H9 (cell line): Measurements from ENCODE around the gene ZFPL1. TPM values are rescaled to one million over a fixed set of nuclear protein-coding genes. Genes with fewer than 3 reads are reported as not detected.

Source experiments
- DNase-seq: peaks from one replicate; pipeline ENCODE4 v3.0.0-alpha.2; 2017
- H2AFZ ChIP-seq: one replicate; pipeline ENCODE4 v1.6.1; 2013; ENCODE audit warnings: mild to moderate bottlenecking, low read length, control low read depth, moderate library complexity
- H2AK5ac ChIP-seq: 2 replicates; pipeline ENCODE4 v1.6.1; 2013; ENCODE audit warnings: low read length, control low read depth, mixed read lengths; ENCODE audit not compliant: insufficient read length
- H2BK120ac ChIP-seq: one replicate; pipeline ENCODE4 v1.6.1; 2013; ENCODE audit warnings: low read depth, mild to moderate bottlenecking, low read length, control low read depth, inconsistent platforms; ENCODE audit not compliant: poor library complexity, severe bottlenecking
- H2BK12ac ChIP-seq: 2 replicates; pipeline ENCODE4 v1.6.1; 2013; ENCODE audit warnings: low read length, control low read depth, mixed read lengths, low read depth; ENCODE audit not compliant: insufficient read length
- H2BK15ac ChIP-seq: 2 replicates; pipeline ENCODE4 v1.6.1; 2013; ENCODE audit warnings: low read depth, low read length, control low read depth
- H2BK20ac ChIP-seq: one replicate; pipeline ENCODE4 v1.6.1; 2013; ENCODE audit warnings: low read depth, mild to moderate bottlenecking, low read length, control low read depth, inconsistent platforms; ENCODE audit not compliant: poor library complexity, severe bottlenecking
- H2BK5ac ChIP-seq: 2 replicates; pipeline ENCODE4 v1.6.1; 2013; ENCODE audit warnings: low read length, control low read depth, mixed read lengths; ENCODE audit not compliant: insufficient read length
- H3K14ac ChIP-seq: 2 replicates; pipeline ENCODE4 v1.6.1; 2013; ENCODE audit warnings: low read length, control low read depth; ENCODE audit not compliant: insufficient read depth
- H3K18ac ChIP-seq: 2 replicates; pipeline ENCODE4 v1.6.1; 2013; ENCODE audit warnings: low read depth, mild to moderate bottlenecking, mixed read lengths, low read length, control low read depth; ENCODE audit not compliant: insufficient read length
- H3K23ac ChIP-seq: 2 replicates; pipeline ENCODE4 v1.6.1; 2013; ENCODE audit warnings: low read length, control low read depth, mixed read lengths, low read depth; ENCODE audit not compliant: insufficient read length
- H3K23me2 ChIP-seq: 2 replicates; pipeline ENCODE4 v1.6.1; 2013; ENCODE audit warnings: low read depth, mild to moderate bottlenecking, mixed read lengths, low read length, control low read depth; ENCODE audit not compliant: insufficient read length, poor library complexity, severe bottlenecking
- H3K27ac ChIP-seq: 2 replicates; pipeline ENCODE4 v1.5.1; 2013; ENCODE audit warnings: low read length, control low read depth, mixed read lengths, low read depth; ENCODE audit not compliant: insufficient read length
- H3K27me3 ChIP-seq: 2 replicates; pipeline ENCODE4 v1.6.1; 2013; ENCODE audit warnings: low read length, control low read depth, inconsistent platforms; ENCODE audit not compliant: insufficient read depth
- H3K4ac ChIP-seq: 2 replicates; pipeline ENCODE4 v1.6.1; 2013; ENCODE audit warnings: low read depth, mild to moderate bottlenecking, control low read depth, inconsistent platforms, low read length, moderate library complexity
- H3K4me1 ChIP-seq: 2 replicates; pipeline ENCODE4 v1.6.1; 2013; ENCODE audit warnings: low read length, control low read depth, inconsistent platforms; ENCODE audit not compliant: insufficient read depth
- H3K4me2 ChIP-seq: 2 replicates; pipeline ENCODE4 v1.6.1; 2013; ENCODE audit warnings: low read length, control low read depth, mixed read lengths; ENCODE audit not compliant: insufficient read length, insufficient read depth
- H3K56ac ChIP-seq: 2 replicates; pipeline ENCODE4 v1.6.1; 2013; ENCODE audit warnings: low read depth, mild to moderate bottlenecking, mixed read lengths, low read length, control low read depth; ENCODE audit not compliant: insufficient read length
- H3K79me1 ChIP-seq: 2 replicates; pipeline ENCODE4 v1.6.1; 2013; ENCODE audit warnings: low read depth, mild to moderate bottlenecking, moderate library complexity, low read length, control low read depth, inconsistent platforms; ENCODE audit not compliant: insufficient read depth, poor library complexity, severe bottlenecking
- H3K79me2 ChIP-seq: 2 replicates; pipeline ENCODE4 v1.6.1; 2013; ENCODE audit warnings: low read length, control low read depth, inconsistent platforms; ENCODE audit not compliant: insufficient read depth
- H3K9ac ChIP-seq: 2 replicates; pipeline ENCODE4 v1.6.1; 2013; ENCODE audit warnings: low read length, control low read depth, mixed read lengths; ENCODE audit not compliant: insufficient read length; ENCODE audit errors: extremely low read depth
- H3K9me3 ChIP-seq: one replicate; pipeline ENCODE4 v1.6.1; 2013; ENCODE audit warnings: low read depth, low read length, inconsistent platforms; ENCODE audit not compliant: control insufficient read depth
- H3T11ph ChIP-seq: one replicate; pipeline ENCODE4 v1.6.1; 2013; ENCODE audit warnings: mild to moderate bottlenecking, low read length, control low read depth, inconsistent platforms
- H4K20me1 ChIP-seq: one replicate; pipeline ENCODE4 v1.6.1; 2013; ENCODE audit not compliant: control insufficient read depth, insufficient read length, insufficient read depth
- H4K5ac ChIP-seq: 2 replicates; pipeline ENCODE4 v1.6.1; 2013; ENCODE audit warnings: low read depth, mild to moderate bottlenecking, mixed read lengths, low read length, control low read depth; ENCODE audit not compliant: insufficient read length
- H4K8ac ChIP-seq: replicated peaks from 2 replicates; pipeline ENCODE4 v1.6.1; 2013; ENCODE audit warnings: low read length, control low read depth, mixed read lengths, low read depth; ENCODE audit not compliant: insufficient read length
- H4K91ac ChIP-seq: 2 replicates; pipeline ENCODE4 v1.6.1; 2013; ENCODE audit warnings: low read depth, mild to moderate bottlenecking, moderate library complexity, mixed read lengths, low read length, control low read depth; ENCODE audit not compliant: insufficient read length
- H3K27ac Mint-ChIP-seq, 3 experiments: 2 replicates in 2 of 3; 3 replicates in 1 of 3; pipeline ENCODE4 v1.8.0; 2020 to 2021; ENCODE audit warnings: mixed read lengths in 3 of 3, mild to moderate bottlenecking in 1 of 3, moderate library complexity in 1 of 3
- H3K27me3 Mint-ChIP-seq: 2 replicates; pipeline ENCODE4 v1.8.0; 2021; ENCODE audit warnings: low read depth, mild to moderate bottlenecking, moderate library complexity, mixed read lengths
- H3K36me3 Mint-ChIP-seq, 3 experiments: 2 replicates in 2 of 3; 3 replicates in 1 of 3; pipeline ENCODE4 v1.8.0; 2020 to 2021; ENCODE audit warnings: low read depth in 3 of 3, mixed read lengths in 3 of 3; ENCODE audit not compliant: insufficient read depth in 1 of 3
- H3K4me1 Mint-ChIP-seq, 2 experiments: 2 replicates each; pipeline ENCODE4 v1.8.0; 2020; ENCODE audit warnings: mixed read lengths in 2 of 2
- H3K4me3 Mint-ChIP-seq, 2 experiments: 2 replicates in 1 of 2; 3 replicates in 1 of 2; pipeline ENCODE4 v1.8.0; 2020 to 2021; ENCODE audit warnings: mild to moderate bottlenecking in 2 of 2, mixed read lengths in 2 of 2, moderate library complexity in 1 of 2
- H3K9me3 Mint-ChIP-seq, 2 experiments: 2 replicates in 1 of 2; 3 replicates in 1 of 2; pipeline ENCODE4 v1.8.0; 2020; ENCODE audit warnings: mild to moderate bottlenecking in 2 of 2, mixed read lengths in 2 of 2, moderate library complexity in 1 of 2
- WGBS: extraction: QIAGEN DNeasy Blood & Tissue Kit; methylation state at CpG from one replicate; pipeline ENCODE4 v1.1.7; 2013; ENCODE audit warnings: missing lambda C conversion rate, low lambda C conversion rate, mixed read lengths; ENCODE audit not compliant: insufficient read length; ENCODE audit errors: extremely low coverage; 5-methylcytosine and 5-hydroxymethylcytosine counted together
- total RNA-seq: library from RNA; stranded (reverse); gene quantifications from 2 replicates; pipeline ENCODE4 v1.2.1, GENCODE V29; 2021
- TF ChIP-seq, protein P1 (sequence below): fragments of 200-600 bp; sonication (generic); conservative IDR thresholded peaks from 3 replicates; pipeline ENCODE4 v1.8.0; 2021; ENCODE audit warnings: antibody characterized with exemption, mild to moderate bottlenecking

The ZFPL1 gene
- total RNA-seq, 1 experiment from 2014 or later, result 24.2 TPM

DNA sequence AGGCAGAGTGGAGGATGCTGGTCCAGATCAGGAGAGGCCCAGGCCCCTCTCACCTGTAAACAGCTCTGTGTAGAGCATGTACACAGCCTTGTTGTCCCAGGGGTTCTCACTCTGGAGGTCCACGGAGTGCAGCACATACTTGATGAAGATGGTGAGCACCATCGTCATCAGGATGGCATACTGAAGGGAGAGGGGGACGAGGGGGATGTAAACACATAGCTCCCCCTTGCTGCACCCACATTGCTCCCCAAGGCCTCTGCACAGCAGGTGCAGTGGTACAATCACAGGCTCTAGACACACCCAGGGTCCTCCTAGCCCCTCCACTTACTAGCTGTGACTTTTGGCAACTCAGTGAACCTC is 47.4 kb downstream of the ZFPL1 start:
- Histone ChIP-seq H2BK120ac (no peak overlapping the region), H2BK12ac (no peak overlapping the region), H4K20me1 (no peaks in the 10 kb centered on the region), H3K4ac (no peak overlapping the region), H3K9ac (no peak overlapping the region), H2AK5ac (no peak overlapping the region), H4K8ac (no peak overlapping the region), H2AFZ (no peak overlapping the region), H3T11ph (no peak overlapping the region), H3K27ac (no peak overlapping the region), H4K91ac (no peak overlapping the region), H4K5ac (no peak overlapping the region), H3K79me2 (no peaks in the 10 kb centered on the region), H3K23ac (no peak overlapping the region), H3K27me3 (no peaks in the 10 kb centered on the region), H3K18ac (no peak overlapping the region), H3K4me2 (no peak overlapping the region), H2BK5ac (no peak overlapping the region), H3K4me1 (no peaks in the 10 kb centered on the region), H3K56ac (no peak overlapping the region), H2BK20ac (no peak overlapping the region), H2BK15ac (no peak overlapping the region), H3K14ac (no peak overlapping the region), H3K23me2 (peaks cover 14% of the 10 kb centered on the region), H3K79me1 (no peaks in the 10 kb centered on the region), H3K9me3 (no peaks in the 10 kb centered on the region)
- Mint-ChIP-seq H3K27ac (no peak overlapping the region; a peak in 2 of 7 replicates), H3K4me1 (peaks cover 17 to 22% of the 10 kb centered on the region in 2 experiments), H3K9me3 (no peaks in the 10 kb centered on the region; a peak in 1 of 5 replicates), H3K36me3 (peaks cover 8 to 46% (median 42%) of the 10 kb centered on the region in 3 experiments; a peak in 6 of 7 replicates), H3K4me3 (no peak overlapping the region), H3K27me3 (no peaks in the 10 kb centered on the region)
- no CpG with 5 or more reads among the region's 3 CpGs for WGBS
- TF ChIP-seq, protein P1, sequence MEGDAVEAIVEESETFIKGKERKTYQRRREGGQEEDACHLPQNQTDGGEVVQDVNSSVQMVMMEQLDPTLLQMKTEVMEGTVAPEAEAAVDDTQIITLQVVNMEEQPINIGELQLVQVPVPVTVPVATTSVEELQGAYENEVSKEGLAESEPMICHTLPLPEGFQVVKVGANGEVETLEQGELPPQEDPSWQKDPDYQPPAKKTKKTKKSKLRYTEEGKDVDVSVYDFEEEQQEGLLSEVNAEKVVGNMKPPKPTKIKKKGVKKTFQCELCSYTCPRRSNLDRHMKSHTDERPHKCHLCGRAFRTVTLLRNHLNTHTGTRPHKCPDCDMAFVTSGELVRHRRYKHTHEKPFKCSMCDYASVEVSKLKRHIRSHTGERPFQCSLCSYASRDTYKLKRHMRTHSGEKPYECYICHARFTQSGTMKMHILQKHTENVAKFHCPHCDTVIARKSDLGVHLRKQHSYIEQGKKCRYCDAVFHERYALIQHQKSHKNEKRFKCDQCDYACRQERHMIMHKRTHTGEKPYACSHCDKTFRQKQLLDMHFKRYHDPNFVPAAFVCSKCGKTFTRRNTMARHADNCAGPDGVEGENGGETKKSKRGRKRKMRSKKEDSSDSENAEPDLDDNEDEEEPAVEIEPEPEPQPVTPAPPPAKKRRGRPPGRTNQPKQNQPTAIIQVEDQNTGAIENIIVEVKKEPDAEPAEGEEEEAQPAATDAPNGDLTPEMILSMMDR, result no peak
- no peak for DNase-seq
